Urinary bladder (tissue), 4 donors: Measurements from ENCODE around the gene GTF2A1. TPM values are rescaled to one million over a fixed set of nuclear protein-coding genes. Genes with fewer than 3 reads are reported as not detected.

ENCODE experiments used
- DNase-seq: peaks from one replicate; pipeline ENCODE4 v3.0.0-alpha.2; 2015; ENCODE audit errors: extremely low spot score
- H3K27ac ChIP-seq: one replicate; pipeline ENCODE4 v1.5.1; 2013; ENCODE audit warnings: low read depth, mild to moderate bottlenecking, moderate library complexity
- H3K36me3 ChIP-seq: one replicate; pipeline ENCODE4 v1.6.1; 2013; ENCODE audit warnings: mild to moderate bottlenecking, moderate library complexity; ENCODE audit not compliant: insufficient read depth
- H3K4me1 ChIP-seq: one replicate; pipeline ENCODE4 v1.6.1; 2013; ENCODE audit warnings: mild to moderate bottlenecking, moderate library complexity; ENCODE audit not compliant: insufficient read depth
- H3K4me3 ChIP-seq: one replicate; pipeline ENCODE4 v1.5.1; 2013; ENCODE audit warnings: low read depth, low read length
- WGBS: extraction: QIAGEN DNeasy Blood & Tissue Kit; methylation state at CpG from one replicate; pipeline ENCODE4 v1.1.7; 2013; 5-methylcytosine and 5-hydroxymethylcytosine counted together
- polyA plus RNA-seq: library from polyadenylated mRNA; stranded (reverse); fragments of 200-250 nt; gene quantifications from one replicate; pipeline ENCODE4 v1.2.3, GENCODE V29; 2013
- small RNA-seq: library from RNA; depleted of rRNA; stranded (forward); fragments of <200 nt; gene quantifications from one replicate; pipeline ENCODE3, GENCODE V24; 2014
- total RNA-seq: library from RNA; depleted of rRNA; stranded (reverse); fragments of >200 nt; gene quantifications from one replicate; pipeline ENCODE4 v1.2.3, GENCODE V29; 2014
- donor health status: healthy with polysubstance abuse.
- donor health status: healthy.

GTF2A1 gene
- total and polyA plus RNA-seq, 2 donors = 12.7 to 44.7 TPM

- Histone ChIP-seq H3K27ac (no peak overlapping the region), H3K4me1 (no peaks in the 10 kb centered on the region), H3K4me3 (no peak overlapping the region), H3K36me3 (no peaks in the 10 kb centered on the region)
- WGBS = 27% methylated on average over 3 of the region's 3 CpGs
- no peak for DNase-seq
These were observed 88.3 kb downstream of the GTF2A1 start for GRCh38 chr14:81132468-81132867.

- Histone ChIP-seq H3K4me1 (no peaks in the 10 kb centered on the region), H3K27ac (no peak overlapping the region), H3K4me3 (no peak overlapping the region), H3K36me3 (no peaks in the 10 kb centered on the region)
- DNase-seq = no peak
- WGBS = 88% methylated on average over 1 of the region's 1 CpG
These were observed 91.5 kb downstream of the GTF2A1 start for GRCh38 chr14:81129242-81129641.

- Histone ChIP-seq H3K36me3 (no peaks in the 10 kb centered on the region), H3K27ac (no peak overlapping the region), H3K4me1 (no peaks in the 10 kb centered on the region), H3K4me3 (no peak overlapping the region)
- DNase-seq = no peak
- WGBS = 66% methylated on average over 5 of the region's 5 CpGs
These were observed 93.0 kb downstream of the GTF2A1 start for GRCh38 chr14:81127785-81128184.

GRCh38 chr14:81125536-81125935 is 95.2 kb downstream of the GTF2A1 start:
- Histone ChIP-seq H3K36me3 (no peaks in the 10 kb centered on the region), H3K4me1 (no peaks in the 10 kb centered on the region), H3K27ac (no peak overlapping the region), H3K4me3 (no peak overlapping the region)
- no peak for DNase-seq
- WGBS = 74% methylated on average over 4 of the region's 4 CpGs

Small RNA genes within 50 kb of the gene (small RNA-seq; reads per million reads assigned to genes)
- gene DYNLL1P1 (not detected), gene SNORA79 (1.4 reads per million, percentile 82 among the genes with 10 or more reads in this experiment)

Other genes starting within 250 kb of the GTF2A1 start
- 53.5 TPM for gene STON2, start 179.4 kb upstream of the GTF2A1 start, total RNA-seq
- 2.0 TPM for gene STON2, start 179.4 kb upstream of the GTF2A1 start, polyA plus RNA-seq